Tibial artery (tissue), 4 donors: ENCODE results near the gene ZMIZ1.

Experiments used
- DNase-seq, 2 donors: peaks; one replicate each; pipeline ENCODE4 v3.0.0-alpha.2; 2019
- H3K27ac ChIP-seq, 2 donors: fragments of 200-600 bp; sonication (generic) in 1 of 2; 1 replicate in 1 of 2; 2 replicates in 1 of 2; pipeline ENCODE4 v1.5.1; 2018 to 2019; ENCODE audit warnings: mild to moderate bottlenecking in 1 of 2
- H3K27me3 ChIP-seq, 2 donors: fragments of 200-600 bp; sonication (generic) in 1 of 2; one replicate each; pipeline versions ENCODE4 v1.5.1 to v1.6.0; 2016 to 2019
- H3K36me3 ChIP-seq, 3 donors: fragments of 200-600 bp; sonication (generic) in 2 of 3; one replicate each; pipeline ENCODE4 v1.5.1; 2016 to 2019; ENCODE audit warnings: mild to moderate bottlenecking in 2 of 3
- H3K4me1 ChIP-seq, 4 donors: fragments of 200-600 bp; sonication (generic) in 2 of 4; 1 replicate in 3 of 4; 2 replicates in 1 of 4; pipeline ENCODE4 v1.5.1; 2016 to 2019
- H3K4me3 ChIP-seq, 2 donors: fragments of 200-600 bp; sonication (generic) in 1 of 2; 1 replicate in 1 of 2; 2 replicates in 1 of 2; pipeline ENCODE4 v1.5.1; 2018 to 2019; ENCODE audit warnings: mild to moderate bottlenecking in 2 of 2
- H3K9me3 ChIP-seq, 3 donors: fragments of 200-600 bp; sonication (generic) in 1 of 3; one replicate each; pipeline ENCODE4 v1.5.1; 2016 to 2019
- intact Hi-C: fragments of 100-400 bp; cut with DNase I; formaldehyde crosslinking; loops from one replicate; pipeline ENCODE4 v1.15.0; 2023; ENCODE audit warnings: low total_unique reads
- TF ChIP-seq, protein P1 (sequence below), 2 experiments: fragments of 200-600 bp in 1 of 2; fragments of 450-650 bp in 1 of 2; IDR thresholded peaks; one replicate each; pipeline ENCODE4 v1.5.1; 2017 to 2019; ENCODE audit warnings: antibody characterized with exemption in 2 of 2, mild to moderate bottlenecking in 1 of 2, moderate library complexity in 1 of 2

Gene ZMIZ1

DNA sequence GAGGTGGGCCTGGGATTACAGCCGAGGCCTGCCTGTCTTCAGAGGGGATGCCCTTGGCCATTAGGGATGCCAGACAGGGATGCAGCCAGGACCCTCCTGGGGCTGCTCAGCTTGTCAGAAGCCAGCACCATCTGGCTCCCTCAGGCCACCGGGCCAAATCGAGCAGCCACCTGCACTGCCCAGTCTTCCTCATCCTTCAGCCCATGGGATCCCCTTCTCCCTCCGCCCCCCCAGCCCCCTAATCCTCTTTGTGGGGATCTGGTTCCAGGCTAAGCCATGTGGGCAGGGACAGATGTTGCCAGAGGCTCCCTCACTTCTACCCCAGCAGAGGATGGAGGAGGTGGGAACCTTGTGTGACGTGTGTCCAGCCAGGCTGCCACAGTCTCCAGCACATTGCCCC lies 141.1 kb downstream of the ZMIZ1 start:
- Histone ChIP-seq H3K9me3 (no peaks in the 10 kb centered on the region), H3K27me3 (no peaks in the 10 kb centered on the region), H3K36me3 (peaks cover 6 to 92% (median 67%) of the 10 kb centered on the region in 3 donors), H3K4me3 (no peak overlapping the region), H3K27ac (no peak overlapping the region), H3K4me1 (no peaks in the 10 kb centered on the region)
- TF ChIP-seq, protein P1, sequence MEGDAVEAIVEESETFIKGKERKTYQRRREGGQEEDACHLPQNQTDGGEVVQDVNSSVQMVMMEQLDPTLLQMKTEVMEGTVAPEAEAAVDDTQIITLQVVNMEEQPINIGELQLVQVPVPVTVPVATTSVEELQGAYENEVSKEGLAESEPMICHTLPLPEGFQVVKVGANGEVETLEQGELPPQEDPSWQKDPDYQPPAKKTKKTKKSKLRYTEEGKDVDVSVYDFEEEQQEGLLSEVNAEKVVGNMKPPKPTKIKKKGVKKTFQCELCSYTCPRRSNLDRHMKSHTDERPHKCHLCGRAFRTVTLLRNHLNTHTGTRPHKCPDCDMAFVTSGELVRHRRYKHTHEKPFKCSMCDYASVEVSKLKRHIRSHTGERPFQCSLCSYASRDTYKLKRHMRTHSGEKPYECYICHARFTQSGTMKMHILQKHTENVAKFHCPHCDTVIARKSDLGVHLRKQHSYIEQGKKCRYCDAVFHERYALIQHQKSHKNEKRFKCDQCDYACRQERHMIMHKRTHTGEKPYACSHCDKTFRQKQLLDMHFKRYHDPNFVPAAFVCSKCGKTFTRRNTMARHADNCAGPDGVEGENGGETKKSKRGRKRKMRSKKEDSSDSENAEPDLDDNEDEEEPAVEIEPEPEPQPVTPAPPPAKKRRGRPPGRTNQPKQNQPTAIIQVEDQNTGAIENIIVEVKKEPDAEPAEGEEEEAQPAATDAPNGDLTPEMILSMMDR (IDR thresholded peaks at IDR 0.05) = no peak
- intact Hi-C loops = no loop called here
- DNase-seq = no peak

DNA sequence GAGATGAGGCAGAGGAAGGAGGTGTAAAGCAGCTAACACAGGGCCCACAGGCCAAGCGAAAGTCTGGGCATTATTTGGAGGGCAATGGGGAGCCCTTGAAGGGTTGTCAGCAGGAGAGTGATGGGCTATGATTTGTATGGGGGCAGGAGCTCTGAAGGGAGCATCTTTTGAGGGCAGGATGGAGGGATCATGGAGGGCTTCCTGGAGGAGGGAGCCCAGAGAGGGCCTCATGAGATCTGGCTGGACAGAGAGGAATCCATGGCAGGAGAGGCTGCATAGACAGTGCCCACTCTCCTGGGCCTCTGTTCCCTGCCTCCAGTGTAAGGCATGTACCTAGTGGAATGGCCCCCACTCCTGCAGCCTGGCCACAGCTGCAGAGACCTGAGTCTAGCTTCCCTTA lies 141.9 kb downstream of the ZMIZ1 start:
- peaks cover 9 to 93% (median 75%) of the 10 kb centered on the region in 3 donors for H3K36me3 ChIP-seq
- no peaks in the 10 kb centered on the region for H3K4me1 ChIP-seq
- H3K27me3 ChIP-seq = no peaks in the 10 kb centered on the region
- H3K27ac ChIP-seq = no peak overlapping the region
- intact Hi-C loops = no loop called here
- no peaks in the 10 kb centered on the region for H3K9me3 ChIP-seq
- TF ChIP-seq, protein P1 (IDR thresholded peaks at IDR 0.05) = no peak
- no peak for DNase-seq
- H3K4me3 ChIP-seq = no peak overlapping the region

DNA sequence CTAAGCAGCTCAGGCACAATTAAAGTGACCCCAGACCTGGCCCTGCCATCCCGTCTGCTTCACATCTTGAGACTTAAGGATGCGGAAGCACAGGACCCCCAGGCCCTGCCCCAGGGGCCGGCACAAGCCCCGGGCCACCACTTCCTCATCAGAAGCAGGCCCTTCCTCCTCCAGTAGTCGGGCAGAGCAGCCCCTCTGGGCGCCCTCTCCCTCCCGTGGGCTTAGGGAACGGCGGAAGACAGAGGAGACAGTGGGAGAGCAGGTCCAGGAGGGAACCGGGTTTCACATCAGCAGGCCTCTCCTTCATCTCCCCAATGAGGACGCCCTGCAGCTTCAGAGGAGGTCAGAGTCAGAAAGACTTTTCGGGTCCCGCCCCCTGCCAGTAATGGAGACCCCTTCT lies 142.8 kb downstream of the ZMIZ1 start:
- intact Hi-C loops = no loop called here
- peaks cover 18 to 94% (median 79%) of the 10 kb centered on the region in 3 donors for H3K36me3 ChIP-seq
- no peaks in the 10 kb centered on the region for H3K9me3 ChIP-seq
- no peaks in the 10 kb centered on the region for H3K27me3 ChIP-seq
- TF ChIP-seq, protein P1 (IDR thresholded peaks at IDR 0.05) = no peak
- no peak for DNase-seq
- H3K27ac ChIP-seq = no peak overlapping the region
- H3K4me1 ChIP-seq = no peaks in the 10 kb centered on the region
- H3K4me3 ChIP-seq = no peak overlapping the region

DNA sequence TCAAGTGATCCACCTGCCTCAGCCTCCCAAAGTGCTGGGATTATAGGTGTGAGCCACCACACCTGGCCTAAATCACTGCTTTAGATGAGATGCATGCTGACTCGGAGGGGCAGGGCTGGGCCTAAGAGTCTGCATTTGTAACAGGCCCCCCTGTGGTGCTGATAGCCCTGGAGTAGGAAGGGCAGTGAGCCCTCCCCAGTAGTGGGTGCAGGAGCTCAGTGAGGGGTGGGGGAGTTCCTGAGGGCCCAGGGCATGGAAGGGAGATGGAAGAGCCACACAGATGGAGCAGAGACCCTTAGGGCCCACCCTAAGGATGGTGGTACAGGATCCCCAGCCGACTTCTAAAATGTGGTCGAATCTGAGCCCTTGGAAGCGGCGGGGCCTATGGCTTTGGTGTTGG lies 146.8 kb downstream of the ZMIZ1 start:
- H3K4me3 ChIP-seq = no peak overlapping the region
- no peaks in the 10 kb centered on the region for H3K27me3 ChIP-seq
- H3K36me3 ChIP-seq = peaks cover 21 to 90% (median 54%) of the 10 kb centered on the region in 3 donors
- H3K4me1 ChIP-seq = peaks cover 0 to 15% (median 2%) of the 10 kb centered on the region in 4 donors
- no peaks in the 10 kb centered on the region for H3K9me3 ChIP-seq
- intact Hi-C loops = no loop called here
- no peak for DNase-seq
- H3K27ac ChIP-seq = no peak overlapping the region
- TF ChIP-seq, protein P1 (IDR thresholded peaks at IDR 0.05) = no peak

DNA sequence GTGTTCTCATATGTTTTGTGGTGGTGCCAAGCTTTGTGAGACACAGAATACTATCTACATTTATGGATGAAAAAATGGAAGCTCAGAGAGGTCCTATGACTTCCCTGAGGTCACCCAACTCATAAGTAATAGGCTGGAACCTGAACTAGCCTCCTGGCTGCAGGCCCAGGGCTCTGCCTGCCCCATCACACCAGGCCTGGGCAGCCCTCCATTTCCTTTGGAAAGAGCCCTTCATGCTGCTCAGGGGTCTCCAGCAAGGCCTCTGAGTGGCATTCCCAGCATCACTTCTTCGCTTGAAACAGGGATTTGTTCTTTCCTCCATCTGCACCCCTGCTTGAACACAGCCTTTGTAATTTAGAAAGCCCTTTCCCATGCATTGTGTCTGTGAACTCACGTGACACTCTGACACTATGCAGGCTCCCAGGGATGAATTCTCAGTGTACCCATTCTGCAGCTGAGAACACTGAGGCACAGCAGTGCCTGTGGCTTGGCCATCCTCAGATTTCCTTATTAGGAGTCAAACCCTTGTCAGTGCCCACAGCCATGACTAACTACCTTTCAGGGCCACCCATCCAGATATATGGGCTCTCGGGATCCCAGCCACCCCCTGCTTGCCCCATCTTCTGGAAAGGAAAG lies 150.7 kb downstream of the ZMIZ1 start:
- H3K4me3 ChIP-seq = no peak overlapping the region
- peaks cover 21 to 74% (median 26%) of the 10 kb centered on the region in 3 donors for H3K36me3 ChIP-seq
- H3K4me1 ChIP-seq = peaks cover 0 to 36% (median 19%) of the 10 kb centered on the region in 4 donors
- TF ChIP-seq, protein P1 (IDR thresholded peaks at IDR 0.05) = no peak
- no peaks in the 10 kb centered on the region for H3K27me3 ChIP-seq
- H3K27ac ChIP-seq = no peak overlapping the region
- no peak for DNase-seq
- intact Hi-C loops = no loop called here
- no peaks in the 10 kb centered on the region for H3K9me3 ChIP-seq
